ENCODE results near the gene CDC42. TPM values are rescaled to one million over a fixed set of nuclear protein-coding genes. Genes with fewer than 3 reads are reported as not detected.

CDC42 gene
- total and polyA plus RNA-seq, 7 donors = 71.6 to 135 (median 119) TPM

GRCh38 chr1:22118291-22118992 is 65.9 kb downstream of the CDC42 start:
- Histone ChIP-seq H3K27me3 (ENCODE audit: insufficient read depth in 3 of 3, low read length in 2 of 3) (no peaks in the 10 kb centered on the region), H3K36me3 (ENCODE audit: insufficient read depth in 1 of 2, low read depth in 1 of 2) (peaks cover 0 to 36% of the 10 kb centered on the region in 2 donors), H3K27ac (no peak overlapping the region), H3K4me3 (no peak overlapping the region), H3K9me3 (no peaks in the 10 kb centered on the region), H3K4me1 (no peaks in the 10 kb centered on the region)
- WGBS, 3 donors = 76 to 84% (median 79%) methylated on average over 8 of the region's 8 CpGs
- no peak for TF ChIP-seq CTCF (IDR thresholded peaks at IDR 0.05)
- ATAC-seq = no peak
- intact Hi-C loops (cut with DNase I) = no loop called here
- DNase-seq = no peak

GRCh38 chr1:22119626-22120468 is 67.3 kb downstream of the CDC42 start:
- no peak for DNase-seq
- Histone ChIP-seq H3K4me1 (no peaks in the 10 kb centered on the region), H3K27me3 (ENCODE audit: insufficient read depth in 3 of 3, low read length in 2 of 3) (no peaks in the 10 kb centered on the region), H3K9me3 (no peaks in the 10 kb centered on the region), H3K27ac (no peak overlapping the region), H3K4me3 (no peak overlapping the region), H3K36me3 (ENCODE audit: insufficient read depth in 1 of 2, low read depth in 1 of 2) (peaks cover 0 to 31% of the 10 kb centered on the region in 2 donors)
- intact Hi-C loops (cut with DNase I) = no loop called here
- 90 to 95% (median 94%) methylated on average over 44 of the region's 44 CpGs for WGBS, 3 donors
- ATAC-seq = no peak
- no peak for TF ChIP-seq CTCF (IDR thresholded peaks at IDR 0.05)

- no peak for TF ChIP-seq CTCF (IDR thresholded peaks at IDR 0.05)
- intact Hi-C loops (cut with DNase I) = no loop called here
- H3K27me3 ChIP-seq (ENCODE audit: insufficient read depth in 3 of 3, low read length in 2 of 3) = no peaks in the 10 kb centered on the region
- H3K4me1 ChIP-seq = no peaks in the 10 kb centered on the region
- H3K4me3 ChIP-seq = no peak overlapping the region
- peaks cover 0 to 27% of the 10 kb centered on the region in 2 donors for H3K36me3 ChIP-seq (ENCODE audit: insufficient read depth in 1 of 2, low read depth in 1 of 2)
- no peaks in the 10 kb centered on the region for H3K9me3 ChIP-seq
- 60 to 75% (median 66%) methylated on average over 11 of the region's 11 CpGs for WGBS, 3 donors
- no peak for DNase-seq
- ATAC-seq = no peak
- H3K27ac ChIP-seq = no peak overlapping the region
These were observed 67.9 kb downstream of the CDC42 start for GRCh38 chr1:22120469-22120790.

GRCh38 chr1:22121421-22121911 is 69.0 kb downstream of the CDC42 start:
- peaks cover 0 to 27% of the 10 kb centered on the region in 2 donors for H3K36me3 ChIP-seq (ENCODE audit: insufficient read depth in 1 of 2, low read depth in 1 of 2)
- no peaks in the 10 kb centered on the region for H3K27me3 ChIP-seq (ENCODE audit: insufficient read depth in 3 of 3, low read length in 2 of 3)
- no peak for DNase-seq
- 71 to 81% (median 78%) methylated on average over 15 of the region's 15 CpGs for WGBS, 3 donors
- H3K27ac ChIP-seq = no peak overlapping the region
- TF ChIP-seq CTCF (IDR thresholded peaks at IDR 0.05) = no peak
- no peak for ATAC-seq
- no peak overlapping the region for H3K4me3 ChIP-seq
- no peaks in the 10 kb centered on the region for H3K4me1 ChIP-seq
- intact Hi-C loops (cut with DNase I) = no loop called here
- H3K9me3 ChIP-seq = no peaks in the 10 kb centered on the region
